Measurements from ENCODE around the gene RNF181.
"Not testable (repeated sequence)": the region's sequence is repeated elsewhere in the genome, so short reads cannot be mapped to it uniquely, and the experiment has no call there.

RNF181 gene

GRCh38 chr2:85614757-85615156 lies 19.2 kb downstream of the RNF181 start:
- not testable (repeated sequence) for DNase-seq (ENCODE audit: low read depth)

DNA sequence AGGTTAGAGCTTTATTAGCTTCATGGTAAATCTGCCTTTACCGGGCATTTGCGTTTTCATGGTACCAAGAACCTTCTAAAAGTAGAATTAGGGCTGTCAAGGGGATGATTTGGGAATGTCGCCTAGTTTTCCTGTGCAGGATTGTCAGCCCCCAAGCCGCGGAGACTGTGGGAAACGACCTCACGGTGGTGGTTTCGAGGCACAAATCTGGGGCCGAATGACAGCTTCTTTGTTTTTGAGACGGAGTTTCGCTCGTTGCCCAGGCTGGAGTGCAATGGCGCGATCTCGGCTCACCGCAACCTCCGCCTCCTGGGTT lies 19.8 kb downstream of the RNF181 start:
- DNase-seq (ENCODE audit: low read depth): no peak

GRCh38 chr2:85617723-85618122 lies 22.2 kb downstream of the RNF181 start:
- not testable (repeated sequence) for DNase-seq (ENCODE audit: low read depth)

GRCh38 chr2:85619617-85620016 lies 24.1 kb downstream of the RNF181 start:
- no peak for DNase-seq (ENCODE audit: low read depth)

- no peak for DNase-seq (ENCODE audit: low read depth)
These were observed 25.8 kb downstream of the RNF181 start for GRCh38 chr2:85621338-85621737.

- DNase-seq (ENCODE audit: low read depth): no peak
These were observed 28.4 kb downstream of the RNF181 start for GRCh38 chr2:85623991-85624390.

DNA sequence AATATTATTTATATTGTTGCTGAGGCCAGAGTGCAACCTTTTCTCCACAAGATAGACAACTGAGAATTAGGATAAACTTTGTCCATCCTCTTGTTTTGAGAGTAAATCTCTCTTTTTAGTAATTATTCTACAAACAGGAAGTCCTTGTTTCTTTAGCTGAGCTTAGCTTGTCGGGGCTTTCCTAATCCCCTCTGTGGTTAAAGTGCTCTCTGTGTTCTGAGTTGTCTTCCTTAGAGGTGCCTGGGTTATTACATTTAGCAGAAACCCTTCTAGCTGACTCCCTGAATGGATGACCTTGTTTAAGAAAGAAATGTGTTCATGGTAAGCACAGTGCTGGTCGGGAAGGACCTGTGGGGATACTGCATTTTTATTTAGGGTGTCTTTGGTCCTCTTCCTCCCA lies 33.1 kb downstream of the RNF181 start:
- peak; percentile 68 for DNase-seq (ENCODE audit: low read depth)

DNA sequence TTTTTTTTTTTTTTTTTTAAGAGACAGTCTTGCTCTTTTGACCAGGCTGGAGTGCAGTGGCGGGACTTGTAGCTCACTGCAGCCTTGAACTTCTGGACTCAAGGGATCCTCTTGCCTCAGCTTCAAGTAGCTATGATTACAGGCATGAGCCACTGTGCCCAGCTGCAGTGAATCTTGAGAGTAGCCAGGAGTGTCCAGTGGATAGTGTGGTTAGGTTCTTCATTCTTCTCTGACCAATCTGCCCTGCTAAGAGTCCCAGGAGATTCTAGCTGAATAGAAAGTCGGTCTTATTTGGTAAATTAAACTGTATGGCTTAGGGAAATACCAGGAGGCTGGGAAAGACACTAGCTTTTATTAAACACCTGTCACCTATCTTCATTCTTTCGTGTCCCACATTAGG lies 35.8 kb downstream of the RNF181 start:
- no peak for DNase-seq (ENCODE audit: low read depth)

GRCh38 chr2:85635011-85635410 lies 39.5 kb downstream of the RNF181 start:
- no peak for DNase-seq (ENCODE audit: low read depth)

DNA sequence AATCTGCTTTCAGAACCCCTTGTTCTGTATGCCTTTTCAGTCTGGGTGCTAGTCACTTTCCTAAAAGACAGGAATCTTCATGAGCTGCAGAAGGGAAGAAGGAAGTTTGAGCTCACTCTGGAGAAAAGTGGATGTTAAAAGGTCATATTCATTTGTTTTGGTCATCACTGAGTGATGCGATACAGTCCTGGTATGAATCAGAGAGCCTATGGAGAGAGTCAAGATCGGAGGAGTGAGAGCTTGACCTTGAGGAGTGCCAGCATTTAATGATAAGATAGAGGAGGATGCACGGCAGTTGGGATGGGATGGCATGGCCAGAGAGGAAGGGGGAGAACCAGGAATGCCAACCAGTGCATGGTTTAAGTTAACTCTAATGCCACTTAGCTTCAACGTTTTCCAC lies 40.1 kb downstream of the RNF181 start:
- DNase-seq (ENCODE audit: low read depth): peak; percentile 78

GRCh38 chr2:85642725-85643124 lies 47.2 kb downstream of the RNF181 start:
- no peak for DNase-seq (ENCODE audit: low read depth)

- DNase-seq (ENCODE audit: low read depth): no peak
These were observed 49.4 kb downstream of the RNF181 start for GRCh38 chr2:85644909-85645308.

- DNase-seq (ENCODE audit: low read depth): no peak
These were observed 50.6 kb downstream of the RNF181 start for GRCh38 chr2:85646166-85646565.

Data from amniotic epithelial cell (primary cell).